Measurements from ENCODE around the gene CCDC7.
"Not testable (repeated sequence)": the region's sequence is repeated elsewhere in the genome, so short reads cannot be mapped to it uniquely, and the experiment has no call there.

CCDC7 gene

GRCh38 chr10:32446536-32447406 lies 831 bp downstream of the CCDC7 start:
- H3K4me1 ChIP-seq (ENCODE audit: control insufficient read depth in 2 of 2, insufficient read depth in 2 of 2, low read length in 2 of 2) = peaks cover 2 to 3% of the 10 kb centered on the region in 2 donors
- H3K4me3 ChIP-seq (ENCODE audit: low read length in 2 of 2) = peak overlapping the region; percentile 80 to 95
- peak overlapping the region; percentile 97 for H3K27ac ChIP-seq (ENCODE audit: low read depth in 2 of 2, low read length in 2 of 2)
- H3K9me3 ChIP-seq (ENCODE audit: control insufficient read depth in 2 of 2, low read length in 2 of 2) = no peaks in the 10 kb centered on the region
- H3K27me3 ChIP-seq (ENCODE audit: control insufficient read depth in 2 of 2, insufficient read depth in 2 of 2, low read length in 2 of 2) = no peaks in the 10 kb centered on the region
- H3K36me3 ChIP-seq (ENCODE audit: control insufficient read depth in 2 of 2, insufficient read depth in 2 of 2, low read length in 2 of 2) = no peaks in the 10 kb centered on the region
- H3K9ac ChIP-seq (ENCODE audit: low read depth in 1 of 2, low read length in 2 of 2) = peak overlapping the region; percentile 98 to 99

DNA sequence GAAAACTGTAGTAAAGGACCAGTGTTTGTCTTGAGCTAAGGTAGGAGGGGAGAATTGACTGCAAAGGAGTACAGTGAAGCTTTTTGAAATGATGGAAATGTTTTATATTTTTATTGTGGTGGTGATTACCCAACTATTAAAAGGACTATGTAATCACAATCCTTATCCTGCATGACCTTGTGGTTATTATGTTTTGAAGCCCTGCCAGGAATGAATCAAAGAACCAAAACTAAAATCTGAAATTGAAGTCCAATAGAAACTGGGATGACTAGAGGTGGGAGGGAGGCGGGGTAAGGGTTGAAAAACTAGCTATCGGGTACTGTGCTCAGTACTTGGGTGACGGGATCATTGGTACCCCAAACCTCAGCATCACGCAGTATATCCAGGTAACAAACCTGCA lies 8.2 kb downstream of the CCDC7 start:
- no peaks in the 10 kb centered on the region for H3K27me3 ChIP-seq (ENCODE audit: control insufficient read depth in 2 of 2, insufficient read depth in 2 of 2, low read length in 2 of 2)
- H3K36me3 ChIP-seq (ENCODE audit: control insufficient read depth in 2 of 2, insufficient read depth in 2 of 2, low read length in 2 of 2) = no peaks in the 10 kb centered on the region
- H3K27ac ChIP-seq (ENCODE audit: low read depth in 2 of 2, low read length in 2 of 2) = no peak overlapping the region
- no peaks in the 10 kb centered on the region for H3K4me1 ChIP-seq (ENCODE audit: control insufficient read depth in 2 of 2, insufficient read depth in 2 of 2, low read length in 2 of 2)
- H3K4me3 ChIP-seq (ENCODE audit: low read length in 2 of 2) = no peak overlapping the region
- no peaks in the 10 kb centered on the region for H3K9me3 ChIP-seq (ENCODE audit: control insufficient read depth in 2 of 2, low read length in 2 of 2)
- no peak overlapping the region for H3K9ac ChIP-seq (ENCODE audit: low read depth in 1 of 2, low read length in 2 of 2)

DNA sequence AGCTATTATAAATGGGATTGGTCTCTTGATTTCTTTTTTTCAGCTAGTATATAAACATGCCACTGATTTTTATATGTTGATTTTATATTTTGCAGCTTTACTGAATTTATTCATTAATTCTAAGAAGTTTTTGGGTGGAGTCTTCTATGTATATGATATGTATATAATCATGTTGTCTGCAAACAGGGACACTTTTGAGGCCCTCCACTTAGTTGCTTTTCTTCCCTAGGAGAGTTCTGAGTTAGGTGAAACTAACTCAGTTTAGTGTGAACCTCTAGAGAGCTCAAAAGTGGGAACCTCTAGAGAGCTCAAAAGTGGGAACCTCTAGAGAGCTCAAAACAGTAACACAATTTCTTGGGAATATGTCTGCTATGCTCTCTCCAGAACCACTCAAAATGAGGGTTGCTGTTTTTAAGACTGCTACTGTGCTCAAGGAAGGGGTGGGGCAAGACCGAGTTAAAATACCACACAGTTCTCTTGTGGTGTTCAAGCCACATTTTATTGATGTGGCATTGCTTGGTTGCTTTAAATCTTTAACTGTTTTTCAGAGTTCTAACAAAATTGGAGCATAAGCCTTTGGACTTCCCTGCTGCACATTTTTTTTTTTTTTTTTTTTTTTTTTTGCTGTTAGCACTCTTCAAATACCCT lies 13.2 kb downstream of the CCDC7 start:
- H3K4me3 ChIP-seq (ENCODE audit: low read length in 2 of 2) = no peak overlapping the region
- H3K27ac ChIP-seq (ENCODE audit: low read depth in 2 of 2, low read length in 2 of 2) = no peak overlapping the region
- no peaks in the 10 kb centered on the region for H3K36me3 ChIP-seq (ENCODE audit: control insufficient read depth in 2 of 2, insufficient read depth in 2 of 2, low read length in 2 of 2)
- no peaks in the 10 kb centered on the region for H3K4me1 ChIP-seq (ENCODE audit: control insufficient read depth in 2 of 2, insufficient read depth in 2 of 2, low read length in 2 of 2)
- H3K9ac ChIP-seq (ENCODE audit: low read depth in 1 of 2, low read length in 2 of 2) = no peak overlapping the region
- no peaks in the 10 kb centered on the region for H3K9me3 ChIP-seq (ENCODE audit: control insufficient read depth in 2 of 2, low read length in 2 of 2)
- no peaks in the 10 kb centered on the region for H3K27me3 ChIP-seq (ENCODE audit: control insufficient read depth in 2 of 2, insufficient read depth in 2 of 2, low read length in 2 of 2)

- Histone ChIP-seq H3K9ac (ENCODE audit: low read depth in 1 of 2, low read length in 2 of 2) (no peak overlapping the region), H3K4me3 (ENCODE audit: low read length in 2 of 2) (no peak overlapping the region), H3K27me3 (ENCODE audit: control insufficient read depth in 2 of 2, insufficient read depth in 2 of 2, low read length in 2 of 2) (no peaks in the 10 kb centered on the region), H3K4me1 (ENCODE audit: control insufficient read depth in 2 of 2, insufficient read depth in 2 of 2, low read length in 2 of 2) (no peaks in the 10 kb centered on the region), H3K9me3 (ENCODE audit: control insufficient read depth in 2 of 2, low read length in 2 of 2) (no peaks in the 10 kb centered on the region), H3K27ac (ENCODE audit: low read depth in 2 of 2, low read length in 2 of 2) (no peak overlapping the region), H3K36me3 (ENCODE audit: control insufficient read depth in 2 of 2, insufficient read depth in 2 of 2, low read length in 2 of 2) (no peaks in the 10 kb centered on the region)
Measured at GRCh38 chr10:32461203-32461602, 15.3 kb downstream of the CCDC7 start.

DNA sequence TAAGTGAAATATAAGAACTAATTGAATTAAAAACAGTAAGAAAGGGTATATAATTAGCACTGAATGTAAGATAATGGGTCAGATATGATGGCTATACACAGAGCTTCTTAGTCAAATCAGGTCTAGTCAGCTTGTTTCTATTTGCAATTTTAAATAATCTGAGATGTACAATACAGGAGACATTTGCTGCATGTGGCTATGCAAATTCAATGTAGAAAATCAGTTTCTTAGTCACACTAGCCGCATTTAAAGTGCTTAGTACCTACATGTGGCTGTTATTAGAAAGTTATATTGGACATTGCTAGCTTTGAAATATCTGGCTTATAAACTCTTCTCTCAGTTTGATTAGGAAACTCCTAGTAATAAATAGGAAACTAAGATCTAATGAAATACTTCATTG lies 25.3 kb downstream of the CCDC7 start:
- Histone ChIP-seq H3K9ac (ENCODE audit: low read depth in 1 of 2, low read length in 2 of 2) (no peak overlapping the region), H3K4me1 (ENCODE audit: control insufficient read depth in 2 of 2, insufficient read depth in 2 of 2, low read length in 2 of 2) (no peaks in the 10 kb centered on the region), H3K4me3 (ENCODE audit: low read length in 2 of 2) (no peak overlapping the region), H3K9me3 (ENCODE audit: control insufficient read depth in 2 of 2, low read length in 2 of 2) (no peaks in the 10 kb centered on the region), H3K27me3 (ENCODE audit: control insufficient read depth in 2 of 2, insufficient read depth in 2 of 2, low read length in 2 of 2) (no peaks in the 10 kb centered on the region), H3K36me3 (ENCODE audit: control insufficient read depth in 2 of 2, insufficient read depth in 2 of 2, low read length in 2 of 2) (peaks cover 6 to 9% of the 10 kb centered on the region in 2 donors), H3K27ac (ENCODE audit: low read depth in 2 of 2, low read length in 2 of 2) (no peak overlapping the region)

DNA sequence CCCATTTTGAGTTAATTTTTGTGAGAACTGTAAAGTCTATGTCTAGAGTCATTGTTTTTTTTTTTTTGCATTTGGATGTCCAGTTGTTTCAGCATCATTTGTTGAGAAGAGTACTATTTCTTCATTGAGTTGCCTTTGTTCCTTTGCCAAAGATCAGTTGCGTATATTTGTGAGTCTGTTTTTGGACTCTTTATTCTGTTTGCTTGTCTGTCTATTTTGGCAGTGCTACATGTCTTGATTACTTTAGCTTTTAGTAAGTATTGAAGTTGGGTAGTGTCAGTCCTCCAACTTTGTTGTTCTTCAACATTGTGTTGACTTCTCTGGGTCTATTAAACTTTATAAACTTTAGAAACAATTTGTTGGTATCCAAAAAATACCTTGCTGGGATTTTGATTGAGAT lies 31.6 kb downstream of the CCDC7 start:
- peaks cover 5 to 6% of the 10 kb centered on the region in 2 donors for H3K36me3 ChIP-seq (ENCODE audit: control insufficient read depth in 2 of 2, insufficient read depth in 2 of 2, low read length in 2 of 2)
- no peak overlapping the region for H3K27ac ChIP-seq (ENCODE audit: low read depth in 2 of 2, low read length in 2 of 2)
- no peaks in the 10 kb centered on the region for H3K4me1 ChIP-seq (ENCODE audit: control insufficient read depth in 2 of 2, insufficient read depth in 2 of 2, low read length in 2 of 2)
- no peaks in the 10 kb centered on the region for H3K27me3 ChIP-seq (ENCODE audit: control insufficient read depth in 2 of 2, insufficient read depth in 2 of 2, low read length in 2 of 2)
- H3K4me3 ChIP-seq (ENCODE audit: low read length in 2 of 2) = no peak overlapping the region
- peaks cover 3 to 8% of the 10 kb centered on the region in 2 donors for H3K9me3 ChIP-seq (ENCODE audit: control insufficient read depth in 2 of 2, low read length in 2 of 2)
- H3K9ac ChIP-seq (ENCODE audit: low read depth in 1 of 2, low read length in 2 of 2) = no peak overlapping the region

DNA sequence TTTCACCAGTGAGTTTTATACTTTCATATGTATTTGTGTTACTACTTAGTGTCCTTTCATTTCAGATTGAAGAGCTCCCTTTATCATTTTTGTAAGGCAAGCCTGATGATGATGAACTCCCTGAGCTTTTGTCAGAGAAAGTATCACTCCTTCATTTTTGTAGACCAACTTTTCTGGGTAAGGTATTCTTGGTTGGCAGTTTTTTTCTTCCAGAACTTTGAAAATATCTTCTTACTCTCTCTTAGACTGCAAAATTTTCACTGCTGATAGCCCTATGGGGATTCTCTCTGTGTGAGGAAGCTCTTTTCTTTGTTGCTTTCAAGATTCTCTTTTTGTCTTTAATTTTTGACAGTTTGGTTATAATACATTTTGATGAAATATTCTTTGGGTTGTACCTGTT lies 35.7 kb downstream of the CCDC7 start:
- peaks cover 3 to 8% of the 10 kb centered on the region in 2 donors for H3K9me3 ChIP-seq (ENCODE audit: control insufficient read depth in 2 of 2, low read length in 2 of 2)
- no peaks in the 10 kb centered on the region for H3K4me1 ChIP-seq (ENCODE audit: control insufficient read depth in 2 of 2, insufficient read depth in 2 of 2, low read length in 2 of 2)
- peaks cover 5 to 6% of the 10 kb centered on the region in 2 donors for H3K36me3 ChIP-seq (ENCODE audit: control insufficient read depth in 2 of 2, insufficient read depth in 2 of 2, low read length in 2 of 2)
- H3K27ac ChIP-seq (ENCODE audit: low read depth in 2 of 2, low read length in 2 of 2) = no peak overlapping the region
- H3K4me3 ChIP-seq (ENCODE audit: low read length in 2 of 2) = no peak overlapping the region
- H3K27me3 ChIP-seq (ENCODE audit: control insufficient read depth in 2 of 2, insufficient read depth in 2 of 2, low read length in 2 of 2) = no peaks in the 10 kb centered on the region
- no peak overlapping the region for H3K9ac ChIP-seq (ENCODE audit: low read depth in 1 of 2, low read length in 2 of 2)

GRCh38 chr10:32483019-32483502 lies 37.1 kb downstream of the CCDC7 start:
- not testable (repeated sequence) for H3K27me3 ChIP-seq (ENCODE audit: control insufficient read depth in 2 of 2, insufficient read depth in 2 of 2, low read length in 2 of 2); H3K9ac ChIP-seq (ENCODE audit: low read depth in 1 of 2, low read length in 2 of 2); H3K27ac ChIP-seq (ENCODE audit: low read depth in 2 of 2, low read length in 2 of 2); H3K4me3 ChIP-seq (ENCODE audit: low read length in 2 of 2); H3K4me1 ChIP-seq (ENCODE audit: control insufficient read depth in 2 of 2, insufficient read depth in 2 of 2, low read length in 2 of 2); H3K36me3 ChIP-seq (ENCODE audit: control insufficient read depth in 2 of 2, insufficient read depth in 2 of 2, low read length in 2 of 2); H3K9me3 ChIP-seq (ENCODE audit: control insufficient read depth in 2 of 2, low read length in 2 of 2)

- not testable (repeated sequence) for H3K27ac ChIP-seq (ENCODE audit: low read depth in 2 of 2, low read length in 2 of 2); H3K4me1 ChIP-seq (ENCODE audit: control insufficient read depth in 2 of 2, insufficient read depth in 2 of 2, low read length in 2 of 2); H3K36me3 ChIP-seq (ENCODE audit: control insufficient read depth in 2 of 2, insufficient read depth in 2 of 2, low read length in 2 of 2); H3K9ac ChIP-seq (ENCODE audit: low read depth in 1 of 2, low read length in 2 of 2); H3K9me3 ChIP-seq (ENCODE audit: control insufficient read depth in 2 of 2, low read length in 2 of 2); H3K27me3 ChIP-seq (ENCODE audit: control insufficient read depth in 2 of 2, insufficient read depth in 2 of 2, low read length in 2 of 2); H3K4me3 ChIP-seq (ENCODE audit: low read length in 2 of 2)
Measured at GRCh38 chr10:32488038-32488437, 42.1 kb downstream of the CCDC7 start.

DNA sequence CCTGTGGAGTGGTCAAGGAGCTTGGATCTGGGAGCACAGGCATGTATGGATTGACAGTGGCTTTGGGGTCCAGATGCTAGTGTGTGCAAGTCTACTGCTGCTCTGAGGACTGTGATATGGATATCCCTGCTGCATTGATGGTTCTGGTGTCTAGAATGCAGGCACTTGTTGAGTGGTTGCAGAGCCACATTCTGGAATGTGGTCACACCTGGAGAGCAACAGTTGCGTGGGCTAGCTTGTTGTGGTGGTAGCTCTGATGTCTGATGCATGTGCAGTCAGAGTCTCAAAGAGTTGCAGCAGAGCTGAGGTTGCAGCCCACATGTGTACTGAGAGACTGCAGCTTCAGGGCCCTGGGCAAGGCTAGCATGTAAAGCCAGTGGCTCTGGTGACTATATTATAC lies 43.2 kb downstream of the CCDC7 start:
- Histone ChIP-seq H3K9ac (ENCODE audit: low read depth in 1 of 2, low read length in 2 of 2) (no peak overlapping the region), H3K4me3 (ENCODE audit: low read length in 2 of 2) (no peak overlapping the region), H3K27me3 (ENCODE audit: control insufficient read depth in 2 of 2, insufficient read depth in 2 of 2, low read length in 2 of 2) (no peaks in the 10 kb centered on the region), H3K36me3 (ENCODE audit: control insufficient read depth in 2 of 2, insufficient read depth in 2 of 2, low read length in 2 of 2) (peaks cover 0 to 4% of the 10 kb centered on the region in 2 donors), H3K27ac (ENCODE audit: low read depth in 2 of 2, low read length in 2 of 2) (no peak overlapping the region), H3K4me1 (ENCODE audit: control insufficient read depth in 2 of 2, insufficient read depth in 2 of 2, low read length in 2 of 2) (no peaks in the 10 kb centered on the region), H3K9me3 (ENCODE audit: control insufficient read depth in 2 of 2, low read length in 2 of 2) (no peaks in the 10 kb centered on the region)
